Endodermal cell (in vitro differentiated cells): Measurements from ENCODE around the gene IQCE. TPM values are rescaled to one million over a fixed set of nuclear protein-coding genes. Genes with fewer than 3 reads are reported as not detected.
A peak's percentile ranks its signal among the peaks of the same experiment; 100 is the strongest.

ENCODE experiments used
- DNase-seq: peaks from one replicate; pipeline ENCODE4 v3.0.0-alpha.2; 2017
- H3K27ac ChIP-seq: 2 replicates; pipeline ENCODE4 v1.5.1; 2013; ENCODE audit warnings: mild to moderate bottlenecking, low read depth, low read length, moderate library complexity
- H3K27me3 ChIP-seq: 2 replicates; pipeline ENCODE4 v1.6.1; 2013; ENCODE audit warnings: mild to moderate bottlenecking, low read length, moderate library complexity; ENCODE audit not compliant: insufficient read depth, control insufficient read depth, poor library complexity, severe bottlenecking
- H3K36me3 ChIP-seq: 2 replicates; pipeline ENCODE4 v1.7.0; 2013; ENCODE audit warnings: mild to moderate bottlenecking, low read length, moderate library complexity; ENCODE audit not compliant: control insufficient read depth, insufficient read depth
- H3K4me1 ChIP-seq: one replicate; pipeline ENCODE4 v1.7.0; 2013; ENCODE audit warnings: low read length; ENCODE audit not compliant: control insufficient read depth, insufficient read depth
- H3K4me3 ChIP-seq: 2 replicates; pipeline ENCODE4 v1.5.1; 2013; ENCODE audit warnings: mild to moderate bottlenecking, low read length, moderate library complexity
- H3K9ac ChIP-seq: 2 replicates; pipeline ENCODE4 v1.6.1; 2013; ENCODE audit warnings: mild to moderate bottlenecking, low read length, moderate library complexity; ENCODE audit not compliant: poor library complexity, severe bottlenecking; ENCODE audit errors: extremely low read depth
- H3K9me3 ChIP-seq: 2 replicates; pipeline ENCODE4 v1.6.1; 2013; ENCODE audit warnings: mild to moderate bottlenecking, low read length, moderate library complexity; ENCODE audit not compliant: control insufficient read depth
- H3K27ac Mint-ChIP-seq: 2 replicates; pipeline ENCODE4 v1.8.0; 2020; ENCODE audit warnings: mixed read lengths
- H3K27me3 Mint-ChIP-seq: 2 replicates; pipeline ENCODE4 v1.8.0; 2021; ENCODE audit warnings: mild to moderate bottlenecking, mixed read lengths; ENCODE audit not compliant: insufficient read depth
- H3K36me3 Mint-ChIP-seq: 2 replicates; pipeline ENCODE4 v1.8.0; 2020; ENCODE audit warnings: low read depth, mixed read lengths
- H3K4me1 Mint-ChIP-seq: 2 replicates; pipeline ENCODE4 v1.8.0; 2020; ENCODE audit warnings: mixed read lengths
- H3K4me3 Mint-ChIP-seq: 2 replicates; pipeline ENCODE4 v1.8.0; 2020; ENCODE audit warnings: mild to moderate bottlenecking, moderate library complexity, mixed read lengths
- H3K9me3 Mint-ChIP-seq: 2 replicates; pipeline ENCODE4 v1.8.0; 2020; ENCODE audit warnings: mild to moderate bottlenecking, mixed read lengths
- CTCF ChIP-seq: fragments of 200-600 bp; sonication (generic); conservative IDR thresholded peaks from 2 replicates; pipeline ENCODE4 v1.5.0; 2021; ENCODE audit warnings: antibody characterized with exemption, mild to moderate bottlenecking
- WGBS, 2 experiments: methylation state at CpG; one replicate each; pipeline versions ENCODE4 v1.1.5 to v1.1.7; 2013; ENCODE audit warnings: missing lambda C conversion rate in 2 of 2, mixed read lengths in 1 of 2; ENCODE audit not compliant: insufficient coverage in 1 of 2, insufficient read length in 1 of 2; 5-methylcytosine and 5-hydroxymethylcytosine counted together
- total RNA-seq, 2 donors: library from RNA; stranded (reverse); fragmentation: NEBNext Ultra II Directional in 1 of 2; extraction: Animal tissue kit (Norgen Biotek cat#: 25700) in 1 of 2; gene quantifications; 2 replicates in 1 of 2; 3 replicates in 1 of 2; pipeline ENCODE4 v1.2.1, GENCODE V29; 2021

IQCE gene
- total RNA-seq, 2 donors from 2014 or later, result 15.4 to 20.8 TPM

- Histone ChIP-seq H3K4me1 (no peaks in the 10 kb centered on the region), H3K4me3 (no peak overlapping the region), H3K27ac (no peak overlapping the region), H3K9ac (no peak overlapping the region), H3K9me3 (no peaks in the 10 kb centered on the region), H3K36me3 (peaks cover 24% of the 10 kb centered on the region), H3K27me3 (no peaks in the 10 kb centered on the region)
- Mint-ChIP-seq H3K27me3 (no peaks in the 10 kb centered on the region), H3K27ac (peak overlapping the region; percentile 55), H3K9me3 (no peaks in the 10 kb centered on the region), H3K4me3 (no peak overlapping the region), H3K36me3 (peaks cover 25% of the 10 kb centered on the region), H3K4me1 (peaks cover 3% of the 10 kb centered on the region)
- no peak for TF ChIP-seq CTCF
- 91 to 97% methylated on average over 5 to 8 of the region's 8 CpGs for WGBS, 2 experiments
- no peak for DNase-seq
These were observed 91.7 kb downstream of the IQCE start for GRCh38 chr7:2650451-2650850.

DNA sequence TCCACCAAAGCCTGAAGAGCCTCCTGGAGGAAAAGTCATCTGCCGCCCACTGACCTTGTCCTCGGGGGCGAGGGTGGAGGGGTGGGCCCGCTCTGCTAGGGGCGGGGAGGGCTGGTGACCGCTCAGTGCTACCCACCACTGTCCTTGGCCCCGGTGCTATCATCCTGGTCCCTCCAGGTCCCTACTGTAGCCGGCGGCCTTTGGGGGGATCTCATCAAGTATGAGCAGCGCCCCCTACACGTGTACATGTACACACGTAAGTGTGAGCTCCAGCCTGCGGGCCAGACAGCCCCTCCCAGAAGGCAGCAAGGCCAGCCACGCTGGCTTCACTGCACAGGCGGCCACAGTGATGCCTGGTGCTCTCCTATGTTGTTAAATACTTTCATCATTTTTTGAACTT lies 92.6 kb downstream of the IQCE start:
- Histone ChIP-seq H3K9me3 (no peaks in the 10 kb centered on the region), H3K4me3 (no peak overlapping the region), H3K4me1 (no peaks in the 10 kb centered on the region), H3K27ac (no peak overlapping the region), H3K36me3 (peaks cover 27% of the 10 kb centered on the region), H3K27me3 (no peaks in the 10 kb centered on the region), H3K9ac (no peak overlapping the region)
- peak; percentile 45 for TF ChIP-seq CTCF
- H3K4me3 Mint-ChIP-seq, result no peak overlapping the region
- no peak for DNase-seq
- H3K27me3 Mint-ChIP-seq, result no peaks in the 10 kb centered on the region
- H3K4me1 Mint-ChIP-seq, result no peaks in the 10 kb centered on the region
- no peaks in the 10 kb centered on the region for H3K9me3 Mint-ChIP-seq
- no peak overlapping the region for H3K27ac Mint-ChIP-seq
- 90 to 95% methylated on average over 13 to 15 of the region's 15 CpGs for WGBS, 2 experiments
- peaks cover 27% of the 10 kb centered on the region for H3K36me3 Mint-ChIP-seq

DNA sequence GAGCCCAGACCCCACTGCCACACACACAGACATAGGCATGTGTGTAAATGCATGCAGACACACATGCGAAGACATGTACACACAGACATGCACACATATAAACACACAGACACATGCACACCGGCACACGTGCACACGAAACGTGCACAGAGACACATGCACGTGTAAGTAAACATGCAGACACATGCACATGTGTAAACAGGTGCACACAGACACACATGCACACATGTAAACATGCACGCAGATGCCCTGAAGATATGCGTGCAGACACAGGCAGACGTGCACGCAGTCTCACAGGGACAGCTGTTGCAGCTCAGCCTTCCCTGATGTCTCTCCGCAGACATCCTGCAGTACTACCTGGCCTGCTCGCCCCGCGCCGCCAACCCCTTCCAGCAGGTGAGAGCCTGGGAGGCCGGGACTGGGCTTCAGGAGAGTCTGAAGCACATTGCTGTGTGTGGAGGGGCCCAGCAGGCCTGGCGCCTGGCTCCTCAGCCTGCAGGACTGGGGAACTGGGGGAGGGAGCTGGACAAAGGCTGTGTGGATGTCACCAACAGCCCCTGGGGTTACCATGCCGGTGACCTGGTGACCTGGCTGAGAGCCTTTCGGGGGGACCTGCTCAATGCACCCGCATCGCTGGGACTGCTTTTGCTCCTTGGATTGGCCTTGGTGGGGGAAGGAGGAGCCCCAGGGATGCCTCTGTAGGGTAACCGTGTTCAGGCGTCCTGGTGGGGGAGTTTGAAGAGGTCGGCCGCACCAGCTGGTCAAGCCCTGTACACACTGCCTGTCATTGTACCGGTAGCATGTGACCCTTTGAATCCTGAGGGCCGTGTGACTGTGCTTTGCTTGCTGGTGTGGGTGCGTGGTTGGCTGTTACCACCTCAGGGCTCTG lies 93.3 kb downstream of the IQCE start:
- Histone ChIP-seq H3K27me3 (no peaks in the 10 kb centered on the region), H3K4me3 (no peak overlapping the region), H3K9me3 (no peaks in the 10 kb centered on the region), H3K27ac (peak overlapping the region; percentile 13), H3K36me3 (peaks cover 33% of the 10 kb centered on the region), H3K4me1 (no peaks in the 10 kb centered on the region), H3K9ac (no peak overlapping the region)
- DNase-seq, result no peak
- 88 to 93% methylated on average over 20 to 28 of the region's 28 CpGs for WGBS, 2 experiments
- Mint-ChIP-seq H3K9me3 (no peaks in the 10 kb centered on the region), H3K27ac (peak overlapping the region; percentile 61), H3K4me1 (no peaks in the 10 kb centered on the region), H3K36me3 (peaks cover 29% of the 10 kb centered on the region), H3K4me3 (no peak overlapping the region), H3K27me3 (no peaks in the 10 kb centered on the region)
- no peak for TF ChIP-seq CTCF
